ENCODE results near the gene GMNN.

DNA sequence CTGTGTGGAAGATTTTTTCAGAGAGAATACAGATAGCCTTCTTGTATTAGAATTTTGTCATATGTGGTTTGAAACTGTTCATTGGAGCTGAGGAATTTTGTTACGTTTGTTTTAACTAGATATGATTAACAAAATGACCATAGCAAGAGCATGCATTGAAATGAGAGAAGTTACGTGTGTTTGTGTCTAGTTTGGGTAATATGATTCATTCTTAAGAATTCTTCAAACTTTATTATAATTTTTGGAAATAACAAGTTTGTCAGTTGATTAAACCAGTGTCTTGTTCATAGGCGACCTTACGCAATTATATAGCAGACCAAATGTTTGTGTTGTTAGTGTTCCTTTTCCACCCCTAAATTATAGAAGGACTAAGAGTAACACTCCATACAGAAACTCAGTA, 5.5 kb downstream of the GMNN start:
- TF ChIP-seq POLR2AphosphoS5 (IDR thresholded peaks at IDR 0.05; ENCODE audit: borderline replicate concordance, low read depth, low read length) (no peak), EZH2 (IDR thresholded peaks at IDR 0.05) (no peak)

All from SK-N-MC (cell line).